HG03565 (cell line): ENCODE measurements around the gene KCNIP1.

Source experiments
- ATAC-seq: cut with Tn5 transposase; IDR thresholded peaks from one replicate; pipeline ENCODE4 v1.9.1; 2021; ENCODE audit warnings: mild to moderate bottlenecking, moderate library complexity; ENCODE audit not compliant: unreplicated experiment

Gene KCNIP1

GRCh38 chr5:170504616-170505266, 921 bp downstream of the KCNIP1 start:
- ATAC-seq: no peak

DNA sequence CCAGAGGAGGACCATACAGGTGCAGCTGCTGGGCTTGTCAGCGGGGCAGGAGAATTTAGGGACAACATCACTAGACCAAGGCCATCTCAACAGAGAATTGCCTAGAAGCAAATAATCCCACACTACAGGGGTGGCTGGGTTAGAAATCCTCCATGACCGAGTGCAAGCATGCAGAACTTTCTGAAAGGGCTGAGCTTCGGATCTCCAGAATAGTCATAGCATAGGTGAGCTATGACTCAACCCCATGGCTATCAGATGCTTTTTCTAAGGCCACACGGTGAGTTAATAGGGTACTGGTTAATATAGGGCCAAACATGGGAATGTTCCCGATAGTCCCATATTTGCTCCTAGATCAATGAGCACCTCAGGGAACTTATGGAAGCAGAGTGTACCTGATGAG, 4.2 kb downstream of the KCNIP1 start:
- ATAC-seq: peak; percentile 75

DNA sequence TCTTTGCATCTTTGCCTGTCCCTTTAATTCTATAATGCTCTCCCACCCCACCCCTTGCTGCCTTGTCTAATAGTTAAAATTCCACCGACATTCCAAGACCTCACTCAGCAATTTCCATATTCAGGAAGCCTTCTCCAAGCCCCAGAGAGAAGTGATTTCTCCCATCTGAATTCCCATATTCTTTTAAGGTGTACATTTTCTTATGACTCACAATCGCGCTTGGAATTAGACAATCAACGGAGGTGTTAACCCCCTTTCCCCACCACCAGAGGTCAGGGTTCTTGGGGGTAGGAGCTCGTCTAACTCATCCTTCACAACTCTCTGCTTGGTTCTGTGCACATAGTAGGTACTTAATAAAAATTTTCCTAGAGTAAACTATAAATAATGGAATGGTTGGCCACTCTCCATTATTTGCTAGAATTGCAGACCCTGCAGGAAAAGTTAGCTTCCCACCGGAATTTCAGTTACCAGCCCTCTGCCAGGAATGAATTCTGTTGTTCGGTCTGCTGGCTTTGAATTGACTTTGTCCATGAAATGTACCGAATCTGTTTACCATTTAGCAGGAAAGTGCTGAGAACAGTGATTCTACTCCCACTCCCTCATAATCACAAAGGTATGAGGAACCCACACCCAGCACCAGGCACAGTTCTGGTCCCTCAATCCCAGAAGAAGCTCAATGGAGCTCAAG, 5.0 kb downstream of the KCNIP1 start:
- ATAC-seq: no peak

DNA sequence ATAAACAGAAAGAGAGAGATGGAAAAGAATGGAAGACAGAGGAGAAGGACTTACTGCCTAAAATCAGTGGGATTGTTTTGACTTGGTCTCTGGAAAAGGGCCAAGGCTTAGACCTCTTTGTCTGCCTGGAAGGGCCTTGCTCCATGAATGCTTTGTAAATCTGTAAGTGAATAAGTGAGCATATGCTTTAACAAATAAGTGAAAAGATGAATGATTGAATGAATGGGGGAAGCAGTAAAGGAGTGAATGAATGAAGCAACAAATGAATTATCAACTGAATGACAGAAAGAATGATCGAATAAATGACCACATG, 5.5 kb downstream of the KCNIP1 start:
- ATAC-seq: no peak

DNA sequence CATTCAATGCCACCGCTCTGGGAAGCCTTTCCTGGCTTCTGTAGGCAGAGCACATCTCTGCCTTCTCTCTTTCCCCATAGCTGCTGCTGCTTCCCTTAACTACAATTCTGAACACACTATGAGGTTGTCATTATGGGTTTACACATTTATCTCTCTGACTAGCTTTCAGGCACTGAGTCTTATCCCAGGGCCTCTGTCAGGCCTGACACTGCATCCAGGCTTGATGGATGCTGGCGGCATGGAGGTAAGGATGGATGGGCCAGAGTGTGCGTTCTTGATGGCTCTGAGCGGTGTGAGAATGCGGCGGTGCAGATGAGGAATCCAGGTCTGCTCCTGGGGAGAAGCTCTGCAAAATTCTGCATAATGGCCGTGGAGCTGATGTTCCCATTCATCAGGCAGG, 6.3 kb downstream of the KCNIP1 start:
- ATAC-seq: no peak

DNA sequence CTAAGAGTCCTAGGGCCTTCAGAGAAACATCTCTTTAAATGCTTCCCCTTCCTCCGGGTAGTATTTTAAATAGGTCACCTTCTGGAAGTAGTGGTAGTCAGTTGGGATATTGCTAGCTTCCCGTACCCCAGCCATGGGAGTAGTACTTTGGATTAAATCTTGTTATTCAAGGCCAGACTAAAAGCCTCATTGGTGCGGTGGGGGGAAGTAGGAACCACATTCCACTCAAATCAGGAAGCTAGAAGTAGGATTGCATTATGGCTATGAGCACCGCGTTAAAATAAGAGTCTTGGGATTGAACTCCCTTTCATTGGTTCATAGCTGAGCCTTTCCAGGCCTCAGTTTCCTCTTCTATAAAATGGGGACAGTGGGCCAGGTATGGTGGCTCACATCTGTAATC, 6.7 kb downstream of the KCNIP1 start:
- no peak for ATAC-seq

GRCh38 chr5:170511551-170512258, 7.9 kb downstream of the KCNIP1 start:
- no peak for ATAC-seq

GRCh38 chr5:170513856-170514525, 10.2 kb downstream of the KCNIP1 start:
- no peak for ATAC-seq

GRCh38 chr5:170517411-170517810, 13.6 kb downstream of the KCNIP1 start:
- no peak for ATAC-seq

DNA sequence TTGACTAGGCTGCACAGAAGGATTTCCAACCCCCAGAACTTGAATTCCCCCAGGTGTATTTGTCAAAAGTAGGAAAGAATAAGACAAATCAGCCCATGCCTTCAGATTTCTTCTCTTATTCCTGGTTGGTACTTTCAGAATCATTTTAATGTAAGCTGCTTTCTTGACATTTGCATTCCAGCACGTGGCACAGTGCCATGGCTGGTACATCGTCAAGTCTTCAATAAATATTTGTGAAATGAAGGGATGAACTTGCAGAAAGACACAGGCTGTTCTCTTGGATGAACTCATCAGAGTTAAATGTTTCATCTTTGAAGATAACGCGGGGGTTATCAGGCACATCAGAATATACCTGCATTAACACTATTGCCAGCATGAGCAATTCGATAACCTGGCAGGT, 14.5 kb downstream of the KCNIP1 start:
- no peak for ATAC-seq

GRCh38 chr5:170519549-170519948, 15.7 kb downstream of the KCNIP1 start:
- ATAC-seq: no peak

DNA sequence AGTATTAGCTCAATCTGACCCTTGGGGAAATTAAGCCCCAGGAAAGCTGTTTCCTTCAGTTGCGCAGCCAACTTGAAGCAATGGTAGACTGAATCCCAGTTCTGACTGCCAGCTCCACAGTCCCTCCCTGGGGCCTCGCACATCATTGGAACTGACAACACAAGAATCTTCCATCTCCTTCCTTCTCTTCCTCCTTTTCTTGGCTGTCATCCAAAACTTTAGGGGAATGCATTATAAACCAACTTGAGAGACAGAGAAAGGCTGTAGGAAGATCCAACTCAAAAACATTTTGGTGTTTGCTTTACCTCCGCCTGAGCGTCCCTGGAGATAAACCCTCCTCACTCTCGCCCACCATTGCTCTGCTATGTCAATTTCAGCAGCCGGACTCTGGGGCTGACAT, 16.6 kb downstream of the KCNIP1 start:
- ATAC-seq: no peak

DNA sequence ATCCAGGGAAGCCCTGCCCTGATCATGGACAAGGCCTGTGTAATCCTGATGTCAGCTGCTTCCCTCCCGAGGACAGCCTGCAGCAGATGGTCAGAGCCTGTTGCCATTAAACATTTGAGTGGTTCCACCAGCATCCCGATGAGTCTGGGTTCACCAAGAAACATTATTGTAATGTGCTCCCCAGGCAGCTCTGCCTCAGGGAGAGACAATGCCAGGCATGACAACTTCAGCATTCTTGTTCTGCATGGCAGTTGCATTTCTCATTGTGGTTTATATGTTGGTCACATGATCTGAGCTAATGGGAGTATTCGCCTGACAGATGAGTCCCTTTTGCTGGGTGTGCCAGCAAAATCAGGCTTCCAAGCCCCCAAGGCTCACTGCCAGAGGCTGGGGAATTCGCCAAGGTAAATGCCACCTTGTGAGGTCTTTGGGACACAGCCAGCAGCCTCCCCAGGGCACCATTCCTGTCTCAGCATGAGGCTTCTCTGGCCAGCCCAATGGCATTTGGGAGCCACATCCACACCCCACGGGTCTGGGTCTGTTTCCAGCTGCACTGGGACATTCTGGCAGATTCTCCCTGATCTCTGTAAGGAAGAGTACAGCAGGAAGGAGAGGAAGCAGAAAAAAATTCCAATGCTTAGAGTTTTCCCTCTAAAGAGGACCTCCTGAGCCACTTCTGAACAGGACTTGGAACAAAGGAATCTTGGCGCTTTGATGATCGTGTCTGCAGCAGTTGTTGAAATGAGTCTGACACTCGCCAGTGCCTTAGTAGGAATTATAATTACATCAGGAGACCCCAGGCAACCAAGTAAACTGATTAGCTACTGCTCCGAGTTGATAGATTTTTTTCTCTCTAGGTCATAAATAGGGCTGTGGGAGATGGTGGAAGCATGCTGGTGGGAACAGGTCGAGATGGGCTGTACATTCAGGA, 18.7 kb downstream of the KCNIP1 start:
- ATAC-seq: no peak

DNA sequence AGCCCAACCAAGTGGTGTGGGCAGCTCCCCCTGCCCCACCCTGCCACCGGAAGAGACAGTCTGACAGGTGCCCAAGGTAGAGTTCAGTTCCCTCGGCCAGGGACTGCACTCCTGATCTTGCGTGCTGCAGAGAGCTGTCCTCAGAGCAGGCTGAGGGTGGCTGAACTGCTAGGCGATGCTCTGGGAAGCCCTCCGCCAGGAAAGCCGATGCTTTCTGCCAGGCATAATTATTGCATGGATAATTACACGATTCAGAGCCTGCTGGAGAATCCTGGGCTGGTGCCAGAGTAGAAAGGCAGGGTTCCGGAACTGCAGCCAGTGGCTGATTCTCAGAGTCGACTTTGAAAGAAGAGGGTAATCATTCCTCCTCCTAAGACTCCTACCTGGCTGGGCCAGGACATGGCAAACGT, 19.3 kb downstream of the KCNIP1 start:
- ATAC-seq: no peak

GRCh38 chr5:170523830-170524229, 20.0 kb downstream of the KCNIP1 start:
- ATAC-seq: no peak

DNA sequence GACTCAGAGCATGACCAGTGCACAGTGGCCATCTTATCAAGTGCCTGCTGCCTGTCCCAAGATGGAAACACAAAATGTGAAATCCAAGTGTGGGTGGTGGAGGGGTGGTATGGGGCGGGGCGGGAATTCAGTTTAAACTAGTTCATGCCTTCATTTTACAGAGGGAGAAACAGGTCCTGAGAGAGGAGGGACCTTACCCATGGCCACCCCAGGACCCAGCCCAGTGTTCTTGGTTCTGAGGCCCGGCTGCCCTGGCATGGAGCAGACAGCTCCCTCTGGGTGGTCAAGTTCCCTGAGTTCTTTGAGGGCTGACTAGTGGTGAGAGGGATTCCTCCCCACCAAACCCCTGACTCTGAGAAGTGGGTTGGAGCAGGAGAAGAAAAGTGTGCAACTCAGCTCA, 20.8 kb downstream of the KCNIP1 start:
- no peak for ATAC-seq

GRCh38 chr5:170525470-170526211, 21.8 kb downstream of the KCNIP1 start:
- no peak for ATAC-seq

DNA sequence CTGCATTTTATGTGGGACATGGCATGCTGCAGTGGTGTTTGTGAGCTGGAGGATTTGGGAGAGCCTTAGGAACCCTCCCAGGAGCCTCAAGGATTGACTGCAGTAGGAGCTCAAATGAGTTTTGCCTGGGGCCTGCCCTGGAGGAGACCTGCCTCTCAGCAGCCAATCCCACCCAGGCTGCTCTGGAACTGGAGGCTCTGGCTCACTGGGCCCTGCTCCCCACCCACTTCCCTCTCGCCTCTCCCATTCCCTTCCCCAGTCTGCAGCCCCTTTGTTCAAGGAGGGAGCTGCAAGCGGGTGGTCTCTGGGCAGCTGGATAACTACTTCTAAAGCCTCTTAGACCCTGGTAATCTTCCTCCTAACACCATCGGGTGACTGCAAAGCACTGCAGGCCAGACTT, 24.2 kb downstream of the KCNIP1 start:
- no peak for ATAC-seq

- no peak for ATAC-seq
Observed at GRCh38 chr5:170528976-170529375, 25.2 kb downstream of the KCNIP1 start.

DNA sequence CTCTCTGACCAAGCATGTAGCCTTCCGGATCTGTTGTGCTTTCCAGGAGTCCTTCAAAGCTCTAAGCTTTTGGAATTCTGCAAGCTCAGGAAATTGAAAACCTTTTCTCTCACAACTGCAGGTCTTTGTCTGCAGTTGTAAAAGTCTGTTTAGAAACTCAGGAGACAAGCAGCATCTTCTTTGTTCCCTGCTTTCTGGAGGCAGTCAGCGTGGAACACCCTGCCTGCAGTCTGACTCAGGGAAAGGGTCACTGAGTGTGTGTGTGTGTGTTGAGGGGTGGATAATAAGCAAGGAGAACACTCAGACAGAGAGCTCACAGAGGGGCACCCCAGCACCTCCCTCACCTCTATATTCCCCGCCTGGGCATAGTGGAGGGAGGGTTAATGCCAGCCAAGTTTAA, 29.1 kb downstream of the KCNIP1 start:
- no peak for ATAC-seq
